ENCODE data around the gene LCE1E.

Gene LCE1E

GRCh38 chr1:152786077-152786476 is at the start of gene LCE1E:
Gene LCE1E (plus strand): TSS chr1:152786257. CDS start chr1:152787300, 1,043 bp downstream.
- DNase-seq = no peak

GRCh38 chr1:152737997-152738396 is 48.1 kb upstream of the LCE1E start:
- DNase-seq = no peak

GRCh38 chr1:152739841-152740240 is 46.2 kb upstream of the LCE1E start:
- no peak for DNase-seq

GRCh38 chr1:152741656-152742055 is 44.4 kb upstream of the LCE1E start:
- DNase-seq = no peak

- no peak for DNase-seq
Measured at GRCh38 chr1:152743371-152744145, 42.5 kb upstream of the LCE1E start.

GRCh38 chr1:152745289-152745704 is 40.8 kb upstream of the LCE1E start:
- DNase-seq = peak; percentile 32 to 40

- DNase-seq = no peak
Measured at GRCh38 chr1:152745765-152746444, 40.2 kb upstream of the LCE1E start.

- no peak for DNase-seq
Measured at GRCh38 chr1:152747831-152748230, 38.2 kb upstream of the LCE1E start.

- DNase-seq = no peak
Measured at GRCh38 chr1:152752225-152752624, 33.8 kb upstream of the LCE1E start.

- no peak for DNase-seq
Measured at GRCh38 chr1:152753586-152753985, 32.5 kb upstream of the LCE1E start.

GRCh38 chr1:152756872-152757271 is 29.2 kb upstream of the LCE1E start:
- DNase-seq = no peak

GRCh38 chr1:152757747-152758146 is 28.3 kb upstream of the LCE1E start, which contains the start of gene KPRP:
Gene KPRP (plus strand): TSS chr1:152758025. CDS start chr1:152759589, 1,564 bp downstream.
- DNase-seq = no peak

- no peak for DNase-seq
Measured at GRCh38 chr1:152758636-152759035, 27.4 kb upstream of the LCE1E start.

GRCh38 chr1:152759453-152760173 is 26.4 kb upstream of the LCE1E start:
- no peak for DNase-seq

GRCh38 chr1:152760551-152761190 is 25.4 kb upstream of the LCE1E start:
- no peak for DNase-seq

GRCh38 chr1:152761609-152762213 is 24.3 kb upstream of the LCE1E start:
- DNase-seq = no peak

GRCh38 chr1:152768847-152769533 is 17.1 kb upstream of the LCE1E start:
- DNase-seq = no peak

GRCh38 chr1:152770411-152770810 is 15.6 kb upstream of the LCE1E start:
- no peak for DNase-seq

- DNase-seq = no peak
Measured at GRCh38 chr1:152774875-152775274, 11.2 kb upstream of the LCE1E start, which contains the start of gene LCE1F. Gene LCE1F (plus strand): TSS chr1:152775140. CDS start chr1:152776372, 1,232 bp downstream.

- DNase-seq = no peak
Measured at GRCh38 chr1:152776361-152776760, 9.7 kb upstream of the LCE1E start.

- DNase-seq = peak in 1 of 2 experiments; percentile 33
Measured at GRCh38 chr1:152777510-152778137, 8.4 kb upstream of the LCE1E start.
